ENCODE data around the gene ERBB4.
A peak's percentile ranks its signal among the peaks of the same experiment; 100 is the strongest.

Gene ERBB4

GRCh38 chr2:211881449-211881848, 657.2 kb downstream of the ERBB4 start:
- no peak overlapping the region for H3K4me3 ChIP-seq (ENCODE audit: low read depth, low read length)
- TF ChIP-seq CTCF (IDR thresholded peaks at IDR 0.05; ENCODE audit: borderline replicate concordance, insufficient read depth, low read depth, low read length), result no peak

DNA sequence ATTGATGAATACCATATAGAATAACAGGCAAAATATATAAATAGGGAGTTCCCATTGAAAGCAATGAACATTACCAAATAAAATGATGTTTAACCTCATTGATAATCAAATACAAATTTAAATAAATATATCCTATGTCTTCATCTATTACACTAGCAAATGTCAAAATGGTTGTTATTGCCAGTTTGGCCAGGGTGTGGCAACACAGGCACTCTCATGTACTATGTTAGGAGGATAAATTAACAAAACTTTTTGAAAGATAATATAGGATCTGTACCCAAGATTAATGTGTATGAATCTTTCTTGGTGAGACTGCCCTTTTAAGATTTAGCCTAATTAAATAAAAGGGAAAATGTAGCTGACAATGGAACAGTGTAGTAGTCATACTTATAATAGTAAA, 659.3 kb downstream of the ERBB4 start:
- H3K4me3 ChIP-seq (ENCODE audit: low read depth, low read length), result no peak overlapping the region
- peak; percentile 12; the same call in 1 of the 2 replicates for TF ChIP-seq CTCF (IDR thresholded peaks at IDR 0.05; ENCODE audit: borderline replicate concordance, insufficient read depth, low read depth, low read length)

GRCh38 chr2:211877061-211877460, 661.5 kb downstream of the ERBB4 start:
- no peak for TF ChIP-seq CTCF (IDR thresholded peaks at IDR 0.05; ENCODE audit: borderline replicate concordance, insufficient read depth, low read depth, low read length)
- no peak overlapping the region for H3K4me3 ChIP-seq (ENCODE audit: low read depth, low read length)

DNA sequence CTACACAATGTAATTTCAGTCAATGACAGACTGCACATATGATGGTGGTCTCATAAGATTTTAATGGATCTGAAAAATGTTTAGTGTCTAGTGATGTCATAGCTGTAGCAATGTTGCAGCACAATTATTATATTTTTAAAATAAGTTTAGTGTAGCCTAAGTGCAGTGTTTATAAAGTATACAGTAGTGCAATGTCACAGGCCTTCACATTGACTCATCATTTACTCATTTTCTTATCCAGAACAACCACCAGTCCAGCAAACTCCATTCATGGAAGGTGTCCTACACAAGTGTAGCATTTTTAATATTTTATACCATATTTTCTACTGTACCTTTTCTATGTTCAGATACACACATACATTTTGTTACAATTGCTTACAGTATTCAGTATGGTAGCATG, 663.1 kb downstream of the ERBB4 start:
- no peak for TF ChIP-seq CTCF (IDR thresholded peaks at IDR 0.05; ENCODE audit: borderline replicate concordance, insufficient read depth, low read depth, low read length)
- no peak overlapping the region for H3K4me3 ChIP-seq (ENCODE audit: low read depth, low read length)

- no peak overlapping the region for H3K4me3 ChIP-seq (ENCODE audit: low read depth, low read length)
- TF ChIP-seq CTCF (IDR thresholded peaks at IDR 0.05; ENCODE audit: borderline replicate concordance, insufficient read depth, low read depth, low read length), result no peak
Observed at GRCh38 chr2:211868996-211869533, 669.5 kb downstream of the ERBB4 start.

DNA sequence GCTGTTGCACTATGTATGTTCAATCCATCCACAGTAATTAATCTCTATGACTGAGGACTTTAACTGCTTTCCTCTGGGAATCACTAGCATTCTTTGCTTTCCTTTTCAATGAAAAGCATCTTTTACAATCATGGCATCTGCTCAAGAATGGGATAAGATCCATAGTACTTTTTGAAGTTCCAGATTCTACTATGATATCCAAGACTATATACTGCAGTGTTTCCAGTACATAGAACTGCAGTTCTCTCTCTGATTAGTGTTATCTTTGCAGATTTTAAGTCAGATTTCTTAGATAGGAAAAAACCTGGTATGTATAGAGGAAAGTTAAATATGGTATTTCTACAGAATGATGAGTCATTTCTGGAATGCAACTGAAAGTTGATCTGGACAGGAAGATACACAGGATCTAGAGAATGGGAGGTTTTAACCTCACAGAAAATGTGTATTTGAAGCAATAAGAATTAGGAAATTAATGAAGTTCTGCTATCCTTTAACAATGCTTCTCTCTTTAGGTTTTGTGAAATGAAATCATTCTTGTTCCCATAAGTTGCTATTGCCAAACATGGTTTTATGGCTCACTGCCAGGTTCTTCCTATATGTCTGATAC, 670.7 kb downstream of the ERBB4 start:
- H3K4me3 ChIP-seq (ENCODE audit: low read depth, low read length), result no peak overlapping the region
- no peak for TF ChIP-seq CTCF (IDR thresholded peaks at IDR 0.05; ENCODE audit: borderline replicate concordance, insufficient read depth, low read depth, low read length)

GRCh38 chr2:211864328-211864727, 674.3 kb downstream of the ERBB4 start:
- H3K4me3 ChIP-seq (ENCODE audit: low read depth, low read length), result no peak overlapping the region
- TF ChIP-seq CTCF (IDR thresholded peaks at IDR 0.05; ENCODE audit: borderline replicate concordance, insufficient read depth, low read depth, low read length), result no peak
